ENCODE data around the gene NR2C2AP.

Gene NR2C2AP

DNA sequence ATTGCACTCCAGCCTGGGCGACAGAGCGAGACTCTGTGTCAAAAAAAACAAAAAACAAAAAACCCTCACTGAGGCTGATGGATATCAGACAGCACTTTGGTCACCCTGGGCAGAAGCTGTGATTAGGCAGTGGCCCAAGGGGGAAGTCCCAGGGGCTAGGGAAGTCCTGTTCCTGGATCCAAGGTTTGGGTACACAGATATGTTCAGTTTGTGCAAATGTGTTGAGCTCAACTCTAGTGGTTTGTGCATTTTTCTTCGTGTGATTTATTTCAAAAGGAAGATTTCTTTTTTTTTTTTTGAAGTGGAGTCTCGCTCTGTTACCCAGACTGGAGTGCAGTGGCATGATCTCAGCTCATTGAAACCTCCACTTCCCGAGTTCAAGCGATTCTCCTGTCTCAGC lies 45.4 kb downstream of the NR2C2AP start:
- no peak overlapping the region for H3K4me3 ChIP-seq (ENCODE audit: low read depth in 1 of 2, low read length in 2 of 2)
- no peaks in the 10 kb centered on the region for H3K36me3 ChIP-seq (ENCODE audit: insufficient read depth, low read length)
- H3K4me1 ChIP-seq (ENCODE audit: insufficient read depth, low read length), result no peaks in the 10 kb centered on the region
- H3K9ac ChIP-seq (ENCODE audit: low read length), result no peak overlapping the region
- no peaks in the 10 kb centered on the region for H3K9me3 ChIP-seq (ENCODE audit: low read length)
- no peak overlapping the region for H3K27ac ChIP-seq (ENCODE audit: low read depth, low read length)
- H3K27me3 ChIP-seq (ENCODE audit: control insufficient read depth in 1 of 2, insufficient read depth in 2 of 2, low read length in 2 of 2), result no peaks in the 10 kb centered on the region

DNA sequence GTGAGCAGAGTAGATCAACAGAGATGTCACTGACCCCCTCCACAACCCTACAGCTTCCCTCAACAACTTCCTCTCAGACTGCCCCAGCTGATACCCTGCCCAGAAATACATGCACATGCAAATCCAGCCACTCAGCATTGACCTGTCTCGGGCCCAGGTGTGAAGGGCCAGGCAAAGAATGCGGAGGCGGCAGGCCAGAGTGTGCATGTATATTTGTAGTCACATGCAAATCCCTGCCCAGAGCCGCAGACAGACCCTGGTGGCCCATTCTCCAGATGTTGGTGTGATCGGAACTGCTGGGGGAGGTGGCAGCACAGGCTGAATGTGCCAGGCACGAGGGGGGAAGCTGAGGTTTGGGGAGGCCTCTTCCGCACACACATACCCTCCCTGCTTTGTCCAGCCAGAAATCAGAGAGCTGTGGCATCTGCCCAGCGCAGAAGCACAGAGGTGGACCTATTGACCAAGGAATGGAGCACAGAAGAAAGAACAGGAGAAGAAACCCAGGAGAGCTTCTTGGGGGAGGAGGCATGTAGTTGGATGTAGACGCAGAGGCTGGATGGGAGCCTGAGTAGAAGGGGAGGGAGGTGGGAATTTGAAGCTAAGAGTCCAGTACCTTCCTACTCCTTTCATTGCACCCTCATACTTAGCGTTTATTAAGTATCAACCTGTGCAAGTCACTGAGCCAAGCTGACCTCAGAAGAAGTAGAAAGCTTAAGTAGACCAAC lies 47.6 kb downstream of the NR2C2AP start:
- Histone ChIP-seq H3K9me3 (ENCODE audit: low read length) (no peaks in the 10 kb centered on the region), H3K4me3 (ENCODE audit: low read depth in 1 of 2, low read length in 2 of 2) (no peak overlapping the region), H3K36me3 (ENCODE audit: insufficient read depth, low read length) (no peaks in the 10 kb centered on the region), H3K27me3 (ENCODE audit: control insufficient read depth in 1 of 2, insufficient read depth in 2 of 2, low read length in 2 of 2) (no peaks in the 10 kb centered on the region), H3K9ac (ENCODE audit: low read length) (no peak overlapping the region), H3K27ac (ENCODE audit: low read depth, low read length) (no peak overlapping the region), H3K4me1 (ENCODE audit: insufficient read depth, low read length) (no peaks in the 10 kb centered on the region)

DNA sequence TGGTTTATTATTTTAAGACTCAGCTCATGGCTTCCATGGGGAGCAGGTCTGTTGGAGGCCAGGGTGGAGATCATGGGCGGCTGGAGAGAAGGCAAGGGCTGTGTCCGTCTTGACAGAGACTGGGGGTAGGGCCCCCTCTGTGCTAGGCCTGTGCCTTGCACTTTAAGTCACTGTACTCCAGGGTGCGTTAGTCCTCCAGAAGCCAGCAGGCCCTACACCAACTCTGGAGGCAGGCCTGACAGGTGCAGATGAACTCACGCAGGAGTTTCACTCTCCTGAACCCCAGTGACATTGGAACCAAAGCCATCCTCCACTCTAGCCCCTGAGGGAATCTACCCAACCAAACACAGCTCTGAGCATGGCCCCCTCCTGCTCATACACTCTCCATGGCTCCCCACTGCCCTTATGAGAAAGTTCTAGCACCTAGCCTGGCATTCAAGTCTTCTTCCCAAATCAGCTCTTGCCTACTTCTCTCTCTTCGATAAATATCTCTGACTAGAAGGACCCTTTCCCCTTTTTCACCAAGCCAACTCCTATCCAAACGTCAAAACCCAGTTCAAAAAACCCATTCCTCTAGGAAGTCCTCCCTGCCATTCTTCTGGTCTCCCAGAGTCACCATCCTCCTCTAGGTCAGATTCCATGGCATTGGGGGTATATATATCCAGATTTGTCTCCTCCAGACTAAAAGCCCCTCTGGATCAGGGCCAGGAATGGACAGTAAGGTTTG lies 48.3 kb downstream of the NR2C2AP start:
- Histone ChIP-seq H3K36me3 (ENCODE audit: insufficient read depth, low read length) (no peaks in the 10 kb centered on the region), H3K4me1 (ENCODE audit: insufficient read depth, low read length) (no peaks in the 10 kb centered on the region), H3K4me3 (ENCODE audit: low read depth in 1 of 2, low read length in 2 of 2) (no peak overlapping the region), H3K27ac (ENCODE audit: low read depth, low read length) (no peak overlapping the region), H3K9ac (ENCODE audit: low read length) (no peak overlapping the region), H3K9me3 (ENCODE audit: low read length) (no peaks in the 10 kb centered on the region), H3K27me3 (ENCODE audit: control insufficient read depth in 1 of 2, insufficient read depth in 2 of 2, low read length in 2 of 2) (no peaks in the 10 kb centered on the region)

DNA sequence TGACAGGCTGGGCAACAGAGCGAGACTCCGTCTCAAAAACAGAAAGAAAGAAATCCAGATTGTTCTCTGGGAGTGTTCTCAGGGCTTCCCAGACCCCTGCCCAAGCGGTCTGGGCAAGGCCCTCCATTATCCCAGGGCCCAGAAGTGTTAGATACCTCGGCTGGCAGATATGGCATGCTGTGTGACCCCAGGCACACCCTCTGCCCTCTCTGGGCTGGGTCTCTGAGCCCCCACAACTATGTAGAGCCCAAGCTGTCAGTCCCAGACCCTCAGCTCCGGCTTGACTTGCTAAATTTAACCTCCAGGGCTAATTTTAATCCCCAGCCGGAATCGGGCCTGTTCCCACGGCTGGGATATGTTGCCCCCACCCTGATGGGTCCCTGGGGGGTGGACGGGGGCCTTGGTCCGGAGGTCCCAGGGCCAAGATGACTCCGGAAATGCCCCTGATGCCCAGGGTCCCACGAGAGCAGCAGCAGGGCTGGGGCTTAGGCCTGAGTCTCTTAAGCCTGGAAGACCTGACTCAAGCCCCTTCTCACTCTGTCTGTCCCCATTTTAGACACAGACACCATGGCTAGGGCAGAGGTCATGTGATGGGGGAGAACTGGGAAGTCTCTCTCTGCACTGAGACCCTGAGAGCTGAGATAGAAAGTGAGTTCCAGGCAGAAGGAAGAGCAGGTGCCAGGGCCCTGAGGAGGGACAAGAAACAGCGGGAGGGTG lies 50.4 kb downstream of the NR2C2AP start:
- H3K4me3 ChIP-seq (ENCODE audit: low read depth in 1 of 2, low read length in 2 of 2), result no peak overlapping the region
- H3K4me1 ChIP-seq (ENCODE audit: insufficient read depth, low read length), result no peaks in the 10 kb centered on the region
- H3K36me3 ChIP-seq (ENCODE audit: insufficient read depth, low read length), result no peaks in the 10 kb centered on the region
- H3K27ac ChIP-seq (ENCODE audit: low read depth, low read length), result no peak overlapping the region
- no peaks in the 10 kb centered on the region for H3K27me3 ChIP-seq (ENCODE audit: control insufficient read depth in 1 of 2, insufficient read depth in 2 of 2, low read length in 2 of 2)
- H3K9me3 ChIP-seq (ENCODE audit: low read length), result no peaks in the 10 kb centered on the region
- no peak overlapping the region for H3K9ac ChIP-seq (ENCODE audit: low read length)

DNA sequence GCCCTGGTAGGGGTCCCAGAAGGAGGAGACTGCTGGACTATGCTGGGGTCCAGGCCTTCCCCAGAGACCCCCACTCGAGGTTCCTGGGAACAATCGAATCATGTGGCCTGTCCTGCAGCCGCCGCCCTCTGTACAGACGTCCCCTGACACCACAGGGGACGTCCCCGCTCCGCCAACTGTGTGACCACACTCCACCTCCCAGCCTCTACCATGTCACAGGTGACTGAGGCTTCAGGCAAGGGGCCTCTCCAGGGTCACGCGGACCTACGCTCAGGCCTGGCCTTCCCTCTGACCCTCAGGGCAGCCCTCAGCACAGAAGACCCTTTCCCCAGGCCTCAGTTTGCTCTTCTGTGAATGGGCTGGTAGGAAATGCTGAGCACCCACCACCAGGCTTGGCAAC lies 51.8 kb downstream of the NR2C2AP start:
- Histone ChIP-seq H3K4me3 (ENCODE audit: low read depth in 1 of 2, low read length in 2 of 2) (no peak overlapping the region), H3K27ac (ENCODE audit: low read depth, low read length) (no peak overlapping the region), H3K9me3 (ENCODE audit: low read length) (no peaks in the 10 kb centered on the region), H3K9ac (ENCODE audit: low read length) (no peak overlapping the region), H3K36me3 (ENCODE audit: insufficient read depth, low read length) (peaks cover 9% of the 10 kb centered on the region), H3K27me3 (ENCODE audit: control insufficient read depth in 1 of 2, insufficient read depth in 2 of 2, low read length in 2 of 2) (no peaks in the 10 kb centered on the region), H3K4me1 (ENCODE audit: insufficient read depth, low read length) (no peaks in the 10 kb centered on the region)
